GM19351 (cell line): Measurements from ENCODE around the gene ASH1L.
"Not testable (repeated sequence)": the region's sequence is repeated elsewhere in the genome, so short reads cannot be mapped to it uniquely, and the experiment has no call there.

Source experiments
- ATAC-seq: cut with Tn5 transposase; IDR thresholded peaks from one replicate; pipeline ENCODE4 v1.9.1; 2021; ENCODE audit warnings: mild to moderate bottlenecking, moderate library complexity; ENCODE audit not compliant: unreplicated experiment

ASH1L gene

GRCh38 chr1:155561779-155562580 lies 623 bp downstream of the ASH1L start:
- ATAC-seq: peak; percentile 19

- no peak for ATAC-seq
Observed at GRCh38 chr1:155555915-155556314, 6.7 kb downstream of the ASH1L start.

GRCh38 chr1:155553349-155553748 lies 9.3 kb downstream of the ASH1L start:
- ATAC-seq: no peak

GRCh38 chr1:155548706-155549105 lies 13.9 kb downstream of the ASH1L start:
- ATAC-seq: no peak

GRCh38 chr1:155540000-155540874 lies 22.4 kb downstream of the ASH1L start:
- no peak for ATAC-seq

DNA sequence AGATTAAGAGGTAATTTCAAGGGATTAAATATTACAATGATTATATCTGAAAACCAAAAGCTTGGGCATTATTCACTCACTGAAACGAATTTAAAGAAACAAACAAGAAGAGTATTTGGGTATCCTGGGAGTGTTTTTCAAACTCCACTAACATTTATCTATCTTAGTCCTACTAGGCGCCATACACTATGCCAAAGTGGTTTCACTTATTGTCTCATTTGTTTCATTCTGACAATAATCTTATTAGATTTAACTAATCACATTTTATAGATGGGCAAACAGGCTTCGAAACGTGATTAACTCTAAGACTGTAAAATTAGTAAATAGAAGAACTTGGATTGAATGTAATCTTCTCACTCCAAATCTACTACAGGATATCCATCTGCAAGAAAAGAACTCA lies 25.4 kb downstream of the ASH1L start:
- no peak for ATAC-seq

- ATAC-seq: no peak
Observed at GRCh38 chr1:155531624-155532023, 31.0 kb downstream of the ASH1L start.

DNA sequence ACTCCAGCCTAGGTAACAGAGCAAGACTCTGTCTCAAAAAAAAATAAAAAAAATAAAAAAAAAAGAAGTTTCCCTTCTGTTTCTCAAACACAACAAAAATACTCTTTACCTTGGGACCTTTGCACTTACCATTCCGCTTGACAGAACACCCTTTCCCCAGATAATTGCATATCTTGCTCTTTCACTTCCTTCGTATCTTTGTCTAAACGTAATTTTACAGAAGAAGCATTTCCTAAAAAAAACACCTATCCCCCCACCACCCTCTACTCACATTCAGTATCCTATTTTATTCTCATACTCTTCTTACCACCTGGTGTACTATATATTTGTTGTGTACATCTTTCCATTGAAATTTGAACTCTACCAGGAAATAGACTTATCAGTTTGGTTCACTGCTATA lies 32.7 kb downstream of the ASH1L start:
- ATAC-seq: peak; percentile 37

DNA sequence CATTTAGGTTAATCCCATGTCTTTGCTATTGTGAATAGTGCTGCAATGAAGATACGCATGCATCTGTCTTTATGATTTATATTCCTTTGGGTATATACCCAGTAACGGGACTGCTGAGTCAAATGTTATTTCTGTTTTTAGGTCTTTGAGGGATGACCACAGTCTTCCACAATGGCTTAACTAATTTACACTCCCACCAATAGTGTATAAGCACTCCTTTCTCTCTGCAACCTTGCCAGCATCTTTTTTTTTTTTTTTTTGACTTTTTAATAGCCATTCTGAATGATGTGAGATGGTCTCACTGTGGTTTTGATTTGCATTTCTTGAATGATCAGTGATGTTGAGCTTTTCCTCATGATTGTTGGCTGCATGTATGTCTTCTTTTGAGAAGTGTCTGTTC lies 33.5 kb downstream of the ASH1L start:
- ATAC-seq: no peak

DNA sequence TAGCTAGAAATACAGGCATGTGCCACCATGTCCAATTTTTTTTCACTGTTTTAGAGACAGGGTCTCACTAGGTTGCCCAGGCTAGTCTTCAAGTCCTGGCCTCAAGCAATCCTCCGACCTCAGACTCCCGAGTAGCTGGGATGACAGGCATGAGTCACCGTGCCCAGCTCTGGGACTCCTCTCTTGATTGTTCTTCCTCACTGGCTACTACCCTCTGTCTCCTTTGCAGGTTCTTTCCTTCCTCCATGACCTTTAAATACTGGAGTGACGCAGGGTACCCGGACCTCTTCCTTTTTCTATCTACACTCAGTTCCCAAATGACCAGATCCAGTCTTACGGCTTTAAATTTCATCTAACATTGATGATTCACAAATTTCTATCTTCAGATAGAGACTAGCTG lies 34.9 kb downstream of the ASH1L start:
- no peak for ATAC-seq

GRCh38 chr1:155526356-155526755 lies 36.2 kb downstream of the ASH1L start:
- ATAC-seq: no peak

- no peak for ATAC-seq
Observed at GRCh38 chr1:155522069-155522468, 40.5 kb downstream of the ASH1L start.

- ATAC-seq: no peak
Observed at GRCh38 chr1:155518484-155518883, 44.1 kb downstream of the ASH1L start.

- ATAC-seq: no peak
Observed at GRCh38 chr1:155514582-155515187, 47.9 kb downstream of the ASH1L start.

- ATAC-seq: no peak
Observed at GRCh38 chr1:155513300-155513916, 49.2 kb downstream of the ASH1L start.

DNA sequence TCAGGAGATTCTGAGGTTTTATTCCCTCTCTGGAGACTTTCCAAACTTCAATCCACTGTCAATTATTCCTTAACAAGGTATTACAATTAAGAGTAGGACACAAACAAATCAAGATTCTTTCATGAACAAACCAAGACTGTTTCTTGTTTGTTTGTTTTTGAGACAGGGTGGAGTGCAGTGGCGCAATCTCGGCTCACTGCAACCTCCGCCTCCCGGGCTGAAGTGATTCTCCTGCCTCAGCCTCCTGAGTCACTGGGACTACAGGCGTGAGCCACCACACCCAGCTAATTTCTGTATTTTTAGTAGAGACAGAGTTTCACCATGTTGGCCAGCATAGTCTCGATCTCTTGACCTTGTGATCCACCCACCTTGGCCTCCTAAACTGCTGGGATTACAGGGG lies 51.2 kb downstream of the ASH1L start:
- ATAC-seq: not testable (repeated sequence)

DNA sequence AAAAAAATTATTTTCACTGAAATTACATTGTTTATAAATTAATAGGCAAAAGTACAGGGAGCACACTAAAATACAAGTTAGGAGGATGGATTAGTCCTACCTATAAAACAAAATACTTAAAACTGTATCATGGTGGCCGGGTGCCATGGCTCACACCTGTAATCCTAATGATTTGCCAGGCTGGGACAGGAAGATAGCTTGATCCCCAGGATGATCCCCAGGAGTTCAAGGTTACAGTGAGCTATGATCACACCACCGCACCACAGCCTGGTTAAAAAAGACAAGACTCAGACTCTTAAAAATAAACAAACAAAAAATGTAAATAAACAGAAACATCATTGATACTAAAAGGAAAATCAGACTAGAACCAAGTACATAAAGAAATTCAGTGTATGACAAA lies 53.5 kb downstream of the ASH1L start:
- ATAC-seq: no peak

DNA sequence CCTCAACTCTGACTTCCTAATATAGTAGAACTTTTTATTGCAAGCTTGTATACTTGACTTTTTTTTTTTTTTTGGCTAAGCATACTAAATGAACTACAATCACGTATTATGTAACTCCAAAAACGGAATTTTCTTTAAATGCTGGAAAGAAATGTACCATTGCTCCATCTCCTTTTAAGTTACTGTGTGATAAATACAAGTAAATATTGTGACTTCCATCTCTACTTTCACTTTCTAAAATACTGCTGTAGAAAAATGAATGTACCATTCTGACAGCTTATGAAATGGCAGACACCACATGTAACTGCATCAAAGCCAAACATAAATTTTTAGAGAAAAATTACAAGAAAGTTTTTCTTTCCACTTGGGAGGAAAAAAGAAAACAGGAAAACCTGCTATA lies 54.7 kb downstream of the ASH1L start:
- ATAC-seq: no peak

DNA sequence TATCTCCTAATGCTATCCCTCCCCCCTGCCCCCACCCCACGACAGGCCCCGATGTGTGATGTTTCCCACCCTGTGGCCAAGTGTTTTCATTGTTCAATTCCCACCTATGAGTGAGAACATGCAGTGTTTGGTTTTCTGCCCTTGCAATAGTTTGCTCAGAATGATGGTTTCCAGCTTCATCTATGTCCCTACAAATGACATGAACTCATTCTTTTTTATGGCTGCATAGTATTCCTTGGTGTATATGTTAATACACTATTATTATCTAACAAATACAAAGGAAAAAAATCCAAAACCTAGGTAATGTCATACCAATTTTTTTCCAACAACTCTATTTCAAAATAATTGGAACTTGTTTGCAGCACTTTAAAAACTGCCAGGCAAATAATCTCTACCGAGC lies 56.6 kb downstream of the ASH1L start:
- not testable (repeated sequence) for ATAC-seq

- no peak for ATAC-seq
Observed at GRCh38 chr1:155504207-155504606, 58.4 kb downstream of the ASH1L start.

GRCh38 chr1:155499953-155500639 lies 62.5 kb downstream of the ASH1L start:
- ATAC-seq: no peak
